Heart left ventricle (tissue), 16 donors: Measurements from ENCODE around the gene RAD51B. TPM values are rescaled to one million over a fixed set of nuclear protein-coding genes. Genes with fewer than 3 reads are reported as not detected.

Experiments
- ATAC-seq, 4 donors: fragments of 200-7000 bp; cut with Tn5 transposase; one replicate each; pipeline ENCODE4 v1.9.1; 2020 to 2022; ENCODE audit warnings: moderate library complexity in 4 of 4, mild to moderate bottlenecking in 3 of 4, moderate number of reproducible peaks in 1 of 4
- DNase-seq, 5 donors: peaks; one replicate each; pipeline ENCODE4 v3.0.0-alpha.2; 2020
- H3K27ac ChIP-seq, 12 donors: fragments of 200-600 bp; sonication (generic) in 4 of 12; one replicate each; pipeline versions ENCODE4 v1.5.0 to v1.8.0; 2016 to 2022; ENCODE audit warnings: mild to moderate bottlenecking in 2 of 12
- H3K27me3 ChIP-seq, 9 donors: fragments of 200-600 bp; sonication (generic) in 2 of 9; one replicate each; pipeline versions ENCODE4 v1.5.1 to v1.8.0; 2016 to 2022; ENCODE audit warnings: mild to moderate bottlenecking in 3 of 9
- H3K36me3 ChIP-seq, 9 donors: fragments of 200-600 bp; sonication (generic) in 2 of 9; one replicate each; pipeline versions ENCODE4 v1.5.0 to v1.8.0; 2018 to 2022; ENCODE audit warnings: mild to moderate bottlenecking in 2 of 9
- H3K4me1 ChIP-seq, 12 donors: fragments of 200-600 bp; sonication (generic) in 4 of 12; one replicate each; pipeline versions ENCODE4 v1.5.0 to v1.8.0; 2016 to 2022; ENCODE audit warnings: mild to moderate bottlenecking in 3 of 12
- H3K4me3 ChIP-seq, 12 donors: fragments of 200-600 bp; sonication (generic) in 4 of 12; one replicate each; pipeline versions ENCODE4 v1.5.0 to v1.8.0; 2017 to 2022; ENCODE audit warnings: mild to moderate bottlenecking in 9 of 12, moderate library complexity in 4 of 12
- H3K9me3 ChIP-seq, 12 donors: fragments of 200-600 bp; sonication (generic) in 4 of 12; one replicate each; pipeline versions ENCODE4 v1.5.0 to v1.8.0; 2016 to 2022; ENCODE audit warnings: mild to moderate bottlenecking in 1 of 12
- POLR2A ChIP-seq, 2 donors: fragments of 450-650 bp; IDR thresholded peaks; one replicate each; pipeline ENCODE4 v1.6.1; 2017; ENCODE audit warnings: antibody characterized with exemption in 2 of 2, mild to moderate bottlenecking in 2 of 2, moderate library complexity in 2 of 2
- WGBS, 4 donors: extraction: QIAGEN DNeasy Blood & Tissue Kit in 2 of 4; methylation state at CpG; one replicate each; pipeline versions ENCODE4 v1.1.5 to v1.1.7; 2013 to 2018; 5-methylcytosine and 5-hydroxymethylcytosine counted together
- intact Hi-C, 10 donors: fragments of 100-400 bp; cut with DNase I; formaldehyde crosslinking; loops; one replicate each; pipeline versions ENCODE4 v1.11.1 to v1.14.2; 2022
- polyA plus RNA-seq, 2 donors: library from polyadenylated mRNA; stranded (reverse); fragments of 200-250 nt; gene quantifications; one replicate each; pipeline ENCODE4 v1.2.3, GENCODE V29; 2013
- total RNA-seq, 9 donors: library from RNA; depleted of rRNA in 2 of 9; stranded (reverse); fragments of >200 nt in 2 of 9; fragmentation: NEBNext Ultra II Directional in 3 of 9; extraction: Animal tissue kit (Norgen Biotek cat#: 25700) in 3 of 9; gene quantifications; one replicate each; pipeline versions ENCODE4 v1.1.0 to v1.2.4, GENCODE V29; 2016 to 2023
- TF ChIP-seq, protein P1 (sequence below), 12 donors: fragments of 200-600 bp; sonication (generic) in 4 of 12; IDR thresholded peaks; one replicate each; pipeline versions ENCODE4 v1.5.0 to v1.8.0; 2018 to 2022; ENCODE audit warnings: antibody characterized with exemption in 12 of 12, mild to moderate bottlenecking in 5 of 12
- donor health status: ischemic (EF 13 %, LVEDD 7.1; RV severe dilation, severe dysfunction).
- donor health status: healthy with polysubstance abuse.
- donor health status: DM: no; HTN: yes; CAD: no.
- donor health status: DM: no; HTN: no; CAD: no.
- donor health status: ischemic (EF 25% LVEDD 6.9; RV normal size, moderate dysfunction).
- donor health status: ischemic (EF 25% LVEDD 5.7; RV mildly dilated, moderate dysfunction).
- donor health status: healthy.
- donor health status: DM: yes; HTN: yes; CAD: no.
- donor health status: ischemic (EF 35%, LVEDD 5.7; RV mildly dilated, moderate dysfunction).
- donor health status: nonischemic (EF 11% LVEDD 7.7; RV severe dilation, severe dysfunction).
- donor health status: DM: yes; HTN: yes; CAD: no.
- donor health status: PGD.
- donor health status: ischemic (EF 29% LVEDD 5.4; RV normal size, mild dysfunction).
- donor health status: nonischemic (EF 23%, LVEDD 6.1; RV moderate dilation, normal function).

The RAD51B gene
- total and polyA plus RNA-seq, 11 donors: 1.3 to 11.3 (median 3.2) TPM

DNA sequence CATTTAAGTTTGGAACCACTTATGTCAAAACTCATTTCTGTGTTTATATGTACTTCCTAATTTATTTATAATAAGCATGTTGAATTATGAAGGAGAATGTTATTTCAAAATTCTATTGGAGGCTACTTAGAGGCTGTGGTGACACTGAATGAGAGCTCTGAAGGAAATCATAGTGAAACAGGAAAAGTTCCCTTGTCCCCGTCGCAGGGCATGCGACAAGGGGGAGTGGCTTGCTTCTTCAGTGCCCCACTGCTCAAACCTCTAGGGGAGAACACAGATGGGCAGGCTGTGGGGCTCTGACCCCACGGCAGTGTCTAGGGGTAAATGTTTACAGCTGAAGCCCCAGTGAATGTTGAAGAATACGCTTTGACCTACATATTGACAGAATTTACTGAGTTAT is 261.9 kb downstream of the RAD51B start:
- no peak overlapping the region for H3K27ac ChIP-seq
- H3K36me3 ChIP-seq: no peaks in the 10 kb centered on the region
- intact Hi-C loops: no loop called here
- 66 to 96% (median 77%) methylated on average over 5 of the region's 5 CpGs for WGBS, 4 donors
- no peak for TF ChIP-seq POLR2A (IDR thresholded peaks at IDR 0.05)
- TF ChIP-seq, protein P1, sequence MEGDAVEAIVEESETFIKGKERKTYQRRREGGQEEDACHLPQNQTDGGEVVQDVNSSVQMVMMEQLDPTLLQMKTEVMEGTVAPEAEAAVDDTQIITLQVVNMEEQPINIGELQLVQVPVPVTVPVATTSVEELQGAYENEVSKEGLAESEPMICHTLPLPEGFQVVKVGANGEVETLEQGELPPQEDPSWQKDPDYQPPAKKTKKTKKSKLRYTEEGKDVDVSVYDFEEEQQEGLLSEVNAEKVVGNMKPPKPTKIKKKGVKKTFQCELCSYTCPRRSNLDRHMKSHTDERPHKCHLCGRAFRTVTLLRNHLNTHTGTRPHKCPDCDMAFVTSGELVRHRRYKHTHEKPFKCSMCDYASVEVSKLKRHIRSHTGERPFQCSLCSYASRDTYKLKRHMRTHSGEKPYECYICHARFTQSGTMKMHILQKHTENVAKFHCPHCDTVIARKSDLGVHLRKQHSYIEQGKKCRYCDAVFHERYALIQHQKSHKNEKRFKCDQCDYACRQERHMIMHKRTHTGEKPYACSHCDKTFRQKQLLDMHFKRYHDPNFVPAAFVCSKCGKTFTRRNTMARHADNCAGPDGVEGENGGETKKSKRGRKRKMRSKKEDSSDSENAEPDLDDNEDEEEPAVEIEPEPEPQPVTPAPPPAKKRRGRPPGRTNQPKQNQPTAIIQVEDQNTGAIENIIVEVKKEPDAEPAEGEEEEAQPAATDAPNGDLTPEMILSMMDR (IDR thresholded peaks at IDR 0.05): no peak
- no peak for ATAC-seq
- H3K4me3 ChIP-seq: no peak overlapping the region
- no peaks in the 10 kb centered on the region for H3K27me3 ChIP-seq
- H3K4me1 ChIP-seq: no peaks in the 10 kb centered on the region
- DNase-seq: no peak
- H3K9me3 ChIP-seq: no peaks in the 10 kb centered on the region

DNA sequence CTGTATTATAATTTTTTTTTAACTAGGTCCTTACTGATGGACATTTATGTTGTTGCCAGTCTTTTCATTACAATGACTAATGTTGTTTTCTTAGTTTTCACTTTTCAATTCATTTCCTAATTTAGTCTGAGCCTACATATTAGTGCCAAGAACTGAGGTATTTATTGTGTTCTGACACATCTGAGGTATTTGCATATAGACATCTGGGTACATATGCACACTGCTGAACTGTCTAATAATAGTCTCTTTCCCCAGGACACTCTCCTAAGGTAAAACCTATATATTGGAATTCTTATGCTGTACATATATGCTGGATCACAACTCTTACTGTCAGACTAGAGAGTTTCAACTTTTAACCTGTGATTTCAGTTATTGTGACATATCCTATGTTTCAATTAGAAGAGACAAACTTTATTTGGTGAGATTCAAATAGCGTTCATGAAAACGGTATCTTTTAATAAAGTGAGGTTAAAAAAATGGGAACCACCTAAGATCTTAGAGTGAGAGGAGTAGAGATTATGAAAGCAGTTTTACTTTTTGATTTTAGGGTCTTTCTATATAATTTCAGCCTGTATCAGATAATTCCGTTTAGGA is 263.2 kb downstream of the RAD51B start:
- ATAC-seq (no peak), DNase-seq (no peak)
- intact Hi-C loops: no loop called here
- Histone ChIP-seq H3K9me3 (no peaks in the 10 kb centered on the region), H3K27me3 (no peaks in the 10 kb centered on the region), H3K4me3 (no peak overlapping the region), H3K27ac (no peak overlapping the region), H3K36me3 (no peaks in the 10 kb centered on the region), H3K4me1 (no peaks in the 10 kb centered on the region)
- TF ChIP-seq, protein P1 (IDR thresholded peaks at IDR 0.05): no peak
- TF ChIP-seq POLR2A (IDR thresholded peaks at IDR 0.05): no peak
- WGBS, 4 donors: 65 to 99% (median 86%) methylated on average over 3 of the region's 3 CpGs

DNA sequence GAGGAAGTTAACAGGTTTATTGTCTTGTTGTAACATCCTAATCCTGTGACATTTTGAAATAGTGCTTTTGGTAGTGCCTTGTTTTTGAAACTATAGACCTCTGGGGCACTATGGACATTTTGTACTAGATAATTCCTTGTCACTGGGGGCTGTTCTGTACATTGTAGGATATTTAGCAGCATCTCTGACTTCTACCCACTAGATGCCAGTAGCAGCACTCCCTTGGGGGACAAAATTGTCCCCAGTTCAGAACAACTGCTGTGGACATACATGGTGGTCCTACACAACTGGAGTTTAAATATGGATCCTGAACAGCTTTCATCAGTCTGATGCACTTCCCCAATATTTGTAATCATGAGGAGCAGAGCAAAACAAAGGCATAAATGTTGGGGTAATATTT is 264.7 kb downstream of the RAD51B start:
- TF ChIP-seq POLR2A (IDR thresholded peaks at IDR 0.05): no peak
- TF ChIP-seq, protein P1 (IDR thresholded peaks at IDR 0.05): no peak
- ATAC-seq (no peak), DNase-seq (no peak)
- intact Hi-C loops: no loop called here
- Histone ChIP-seq H3K27me3 (no peaks in the 10 kb centered on the region), H3K27ac (no peak overlapping the region), H3K4me1 (peaks cover 0 to 4% (median 0%) of the 10 kb centered on the region in 12 donors), H3K36me3 (no peaks in the 10 kb centered on the region), H3K4me3 (no peak overlapping the region), H3K9me3 (no peaks in the 10 kb centered on the region)

DNA sequence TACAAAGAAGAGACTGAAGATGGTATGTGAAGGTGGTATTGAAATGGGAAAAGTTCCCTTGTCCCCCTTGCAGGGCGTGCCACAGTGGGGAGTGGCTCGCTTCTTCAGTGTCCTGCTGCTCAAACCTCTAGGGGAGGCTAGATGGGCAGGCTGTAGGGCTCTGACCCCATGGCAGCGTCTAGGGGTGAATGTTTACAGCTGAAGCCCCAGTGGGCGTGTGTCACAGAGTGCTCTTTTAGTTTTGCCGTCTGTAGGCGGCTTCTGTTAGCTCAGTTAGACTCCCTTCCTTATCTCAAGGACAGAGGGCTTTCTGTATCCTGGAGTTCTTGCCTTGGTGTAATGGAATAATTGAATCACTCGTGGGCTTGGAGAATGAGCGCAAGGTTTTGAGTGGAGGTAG is 266.2 kb downstream of the RAD51B start:
- 70 to 91% (median 83%) methylated on average over 8 of the region's 8 CpGs for WGBS, 4 donors
- H3K4me1 ChIP-seq: peaks cover 0 to 4% (median 0%) of the 10 kb centered on the region in 12 donors
- peak in 1 of 4 donors; percentile 37 for ATAC-seq
- intact Hi-C loops: no loop called here
- no peaks in the 10 kb centered on the region for H3K36me3 ChIP-seq
- H3K27ac ChIP-seq: peak overlapping the region in 1 of 12 donors; percentile 20
- DNase-seq: no peak
- TF ChIP-seq, protein P1 (IDR thresholded peaks at IDR 0.05): no peak
- no peak for TF ChIP-seq POLR2A (IDR thresholded peaks at IDR 0.05)
- no peaks in the 10 kb centered on the region for H3K27me3 ChIP-seq
- no peaks in the 10 kb centered on the region for H3K9me3 ChIP-seq
- no peak overlapping the region for H3K4me3 ChIP-seq
